IMR-90 (cell line): Measurements from ENCODE around the gene NRN1. TPM values are rescaled to one million over a fixed set of nuclear protein-coding genes. Genes with fewer than 3 reads are reported as not detected.

ENCODE experiments used
- ATAC-seq: fragments of 200-7000 bp; cut with Tn5 transposase; 2 replicates; pipeline ENCODE4 v1.9.1; 2020; ENCODE audit warnings: low read depth, mild to moderate bottlenecking, moderate library complexity
- BruUV-seq: library from RNA; stranded (reverse); fragments of 400-500 nt; replicated peaks from 2 replicates; lab custom pipeline; 2021; lab: Mats Ljungman, UMichigan
- CTCF ChIA-PET: fragments of 300-600 bp; formaldehyde crosslinking; extraction: SDS; loops from one replicate; lab custom pipeline; 2021; ENCODE audit warnings: antibody characterized with exemption; lab: Yijun Ruan, JAX
- POLR2A ChIA-PET: fragments of 300-600 bp; sonication (Branson Sonifier 250); formaldehyde crosslinking; loops from one replicate; lab custom pipeline; 2022; ENCODE audit warnings: antibody characterized with exemption; ENCODE audit not compliant: unreplicated experiment; lab: Charles Lee
- DNase-seq: peaks from one replicate; pipeline ENCODE4 v3.0.0; 2013
- H2AFZ ChIP-seq: replicated peaks from 2 replicates; pipeline ENCODE3; 2013; ENCODE audit warnings: low read length, mild to moderate bottlenecking; ENCODE audit not compliant: poor library complexity
- H2AK5ac ChIP-seq: 2 replicates; pipeline ENCODE4 v1.6.1; 2013; ENCODE audit warnings: low read depth, low read length, inconsistent platforms
- H2AK9ac ChIP-seq: replicated peaks from 2 replicates; pipeline ENCODE3; 2013; ENCODE audit warnings: mild to moderate bottlenecking, low read depth, low read length, moderate library complexity; ENCODE audit not compliant: poor library complexity
- H2BK120ac ChIP-seq: 2 replicates; pipeline ENCODE4 v1.6.1; 2013; ENCODE audit warnings: low read depth, low read length, inconsistent platforms
- H2BK15ac ChIP-seq: 3 replicates; pipeline ENCODE4 v1.6.1; 2013; ENCODE audit warnings: low read depth, low read length, inconsistent platforms
- H2BK20ac ChIP-seq: 2 replicates; pipeline ENCODE4 v1.6.1; 2013; ENCODE audit warnings: low read depth, mild to moderate bottlenecking, inconsistent platforms, low read length, moderate library complexity
- H2BK5ac ChIP-seq: 2 replicates; pipeline ENCODE4 v1.6.1; 2013; ENCODE audit warnings: mild to moderate bottlenecking, low read depth, low read length, inconsistent platforms; ENCODE audit not compliant: poor library complexity, severe bottlenecking
- H3K14ac ChIP-seq: replicated peaks from 2 replicates; pipeline ENCODE4 v1.6.1; 2013; ENCODE audit warnings: low read depth, low read length, inconsistent platforms
- H3K18ac ChIP-seq: 2 replicates; pipeline ENCODE4 v1.6.1; 2013; ENCODE audit warnings: low read depth, low read length, control low read depth
- H3K23ac ChIP-seq: 2 replicates; pipeline ENCODE4 v1.6.1; 2013; ENCODE audit warnings: low read depth, low read length, inconsistent platforms
- H3K27ac ChIP-seq: 2 replicates; pipeline ENCODE4 v1.5.1; 2013; ENCODE audit warnings: mild to moderate bottlenecking, control low read depth, low read length; ENCODE audit not compliant: insufficient read depth
- H3K27me3 ChIP-seq: 2 replicates; pipeline ENCODE4 v1.6.1; 2013; ENCODE audit warnings: low read length; ENCODE audit not compliant: control insufficient read depth, insufficient read depth
- H3K36me3 ChIP-seq: 2 replicates; pipeline ENCODE4 v1.6.1; 2013; ENCODE audit warnings: low read length, mixed read lengths; ENCODE audit not compliant: control insufficient read depth, insufficient read depth
- H3K4ac ChIP-seq: 2 replicates; pipeline ENCODE4 v1.6.1; 2013; ENCODE audit warnings: low read depth, low read length, inconsistent platforms
- H3K4me1 ChIP-seq: 2 replicates; pipeline ENCODE4 v1.6.1; 2013; ENCODE audit warnings: low read length, mixed read lengths; ENCODE audit not compliant: control insufficient read depth, insufficient read depth
- H3K4me2 ChIP-seq: 2 replicates; pipeline ENCODE4 v1.6.1; 2013; ENCODE audit warnings: low read depth, mild to moderate bottlenecking, control low read depth, low read length, moderate library complexity
- H3K4me3 ChIP-seq: 2 replicates; pipeline ENCODE4 v1.5.1; 2013; ENCODE audit warnings: low read depth, mild to moderate bottlenecking, control low read depth, low read length, moderate library complexity; ENCODE audit not compliant: insufficient read depth
- H3K56ac ChIP-seq: 2 replicates; pipeline ENCODE4 v1.6.1; 2013; ENCODE audit warnings: low read length, inconsistent platforms; ENCODE audit not compliant: insufficient read depth; ENCODE audit errors: extremely low read depth
- H3K79me1 ChIP-seq, 2 experiments: 2 replicates each; pipeline ENCODE4 v1.6.1; 2013; ENCODE audit warnings: low read length in 2 of 2, inconsistent platforms in 1 of 2, low read depth in 1 of 2
- H3K9ac ChIP-seq: 2 replicates; pipeline ENCODE4 v1.6.1; 2013; ENCODE audit warnings: low read depth, low read length, control low read depth
- H3K9me1 ChIP-seq: 2 replicates; pipeline ENCODE4 v1.6.1; 2013; ENCODE audit warnings: low read length, inconsistent platforms; ENCODE audit not compliant: insufficient read depth
- H3K9me3 ChIP-seq: 2 replicates; pipeline ENCODE4 v1.6.1; 2013; ENCODE audit warnings: low read length; ENCODE audit not compliant: control insufficient read depth, insufficient read depth
- H4K20me1 ChIP-seq: 2 replicates; pipeline ENCODE4 v1.6.1; 2013; ENCODE audit warnings: low read length, inconsistent platforms; ENCODE audit not compliant: insufficient read depth
- H4K5ac ChIP-seq: 2 replicates; pipeline ENCODE4 v1.6.1; 2013; ENCODE audit warnings: mild to moderate bottlenecking, low read depth, low read length, control low read depth
- H4K8ac ChIP-seq, 2 experiments: 2 replicates each; pipeline ENCODE4 v1.6.1; 2013; ENCODE audit warnings: low read depth in 2 of 2, low read length in 2 of 2, control low read depth in 1 of 2, inconsistent platforms in 1 of 2
- H4K91ac ChIP-seq: 2 replicates; pipeline ENCODE4 v1.6.1; 2013; ENCODE audit warnings: low read depth, low read length, inconsistent platforms; ENCODE audit not compliant: insufficient read depth
- BHLHE40 ChIP-seq: fragments of 150-350 bp; IDR thresholded peaks from 2 replicates; pipeline ENCODE4 v1.6.1; 2016; ENCODE audit warnings: mild to moderate bottlenecking, low read depth, low read length
- CEBPB ChIP-seq: IDR thresholded peaks from 2 replicates; pipeline ENCODE4 v1.6.1; 2012; ENCODE audit warnings: low read depth, low read length, improper control_type of control experiment
- CHD1 ChIP-seq: IDR thresholded peaks from 2 replicates; pipeline ENCODE4 v1.6.1; 2012; ENCODE audit warnings: low read depth, low read length, improper control_type of control experiment
- CTCF ChIP-seq: conservative IDR thresholded peaks from 2 replicates; pipeline ENCODE4 v1.5.1; 2012; ENCODE audit warnings: mild to moderate bottlenecking, low read depth, low read length, improper control_type of control experiment
- ELK1 ChIP-seq: fragments of 150-350 bp; IDR thresholded peaks from 2 replicates; pipeline ENCODE4 v1.6.1; 2016; ENCODE audit warnings: low read depth, mild to moderate bottlenecking, low read length, moderate library complexity, borderline replicate concordance
- FOS ChIP-seq: fragments of 150-350 bp; IDR thresholded peaks from 2 replicates; pipeline ENCODE4 v1.6.1; 2016; ENCODE audit warnings: low read depth, low read length
- MAFK ChIP-seq: IDR thresholded peaks from 2 replicates; pipeline ENCODE4 v1.6.1; 2012; ENCODE audit warnings: low read depth, low read length, improper control_type of control experiment
- MAZ ChIP-seq: IDR thresholded peaks from 2 replicates; pipeline ENCODE4 v1.6.1; 2012; ENCODE audit warnings: low read depth, mild to moderate bottlenecking, low read length, improper control_type of control experiment, moderate library complexity, borderline replicate concordance
- MXI1 ChIP-seq: IDR thresholded peaks from 2 replicates; pipeline ENCODE4 v1.6.1; 2012; ENCODE audit warnings: low read depth, mild to moderate bottlenecking, low read length, moderate library complexity, borderline replicate concordance
- NFE2L2 ChIP-seq: fragments of 150-350 bp; IDR thresholded peaks from 2 replicates; pipeline ENCODE4 v1.6.1; 2016; ENCODE audit warnings: low read depth, mild to moderate bottlenecking, low read length
- POLR2A ChIP-seq: IDR thresholded peaks from 2 replicates; pipeline ENCODE4 v1.6.1; 2012; ENCODE audit warnings: mild to moderate bottlenecking, low read depth, low read length
- RAD21 ChIP-seq: IDR thresholded peaks from 2 replicates; pipeline ENCODE4 v1.6.1; 2012; ENCODE audit warnings: low read length, improper control_type of control experiment
- RCOR1 ChIP-seq: IDR thresholded peaks from 2 replicates; pipeline ENCODE4 v1.6.1; 2012; ENCODE audit warnings: mild to moderate bottlenecking, low read length, improper control_type of control experiment; ENCODE audit not compliant: insufficient replicate concordance
- RFX5 ChIP-seq: IDR thresholded peaks from 2 replicates; pipeline ENCODE4 v1.8.0; 2012; ENCODE audit warnings: low read depth, mild to moderate bottlenecking, low read length, moderate library complexity
- SMC3 ChIP-seq: fragments of 150-350 bp; IDR thresholded peaks from 2 replicates; pipeline ENCODE4 v1.6.1; 2016; ENCODE audit warnings: low read depth, mild to moderate bottlenecking, antibody characterized with exemption, low read length, moderate library complexity
- USF2 ChIP-seq: fragments of 150-350 bp; IDR thresholded peaks from 2 replicates; pipeline ENCODE4 v1.6.1; 2017; ENCODE audit warnings: mild to moderate bottlenecking, antibody characterized with exemption, low read length, low read depth
- WGBS, 2 experiments: methylation state at CpG; one replicate each; pipeline versions ENCODE4 v1.1.5 to v1.1.7; 2013; ENCODE audit warnings: missing lambda C conversion rate in 2 of 2; ENCODE audit not compliant: insufficient read length in 1 of 2; ENCODE audit errors: extremely low coverage in 2 of 2; 5-methylcytosine and 5-hydroxymethylcytosine counted together
- dilution Hi-C: fragments of 300-500 bp; cut with HindIII; formaldehyde crosslinking; loops from one replicate; pipeline ENCODE4 v1.14.3; 2018; ENCODE audit warnings: low sequenced_read_pairs; ENCODE audit not compliant: unreplicated experiment
- in situ Hi-C: fragments of 300-500 bp; cut with MboI; formaldehyde crosslinking; loops from 3 replicates; pipeline ENCODE4 v1.14.3; 2019; ENCODE audit warnings: low sequenced_read_pairs, inconsistent platforms, mixed read lengths
- intact Hi-C: fragments of 100-400 bp; cut with micrococcal nuclease; formaldehyde crosslinking; loops from 2 replicates; pipeline ENCODE4 v1.10.0; 2022
- polyA plus RNA-seq, 3 experiments: library from polyadenylated mRNA; depleted of rRNA; stranded (reverse); fragments of >200 nt; gene quantifications; 2 replicates each; pipeline ENCODE4 v1.2.3, GENCODE V29; 2012; ENCODE audit warnings: low replicate concordance in 1 of 3
- total RNA-seq: library from RNA; depleted of rRNA; stranded (reverse); fragments of >200 nt; gene quantifications from 2 replicates; pipeline ENCODE4 v1.2.3, GENCODE V29; 2012

Gene NRN1
- total and polyA plus RNA-seq, 2 of the 4 experiments (the other 2 are of a cell fraction) = not detected

- Histone ChIP-seq H2AFZ (no peak overlapping the region), H3K23ac (no peak overlapping the region), H3K4me1 (no peaks in the 10 kb centered on the region), H3K14ac (no peak overlapping the region), H4K20me1 (no peaks in the 10 kb centered on the region), H2BK15ac (no peak overlapping the region), H3K27me3 (no peaks in the 10 kb centered on the region), H3K9ac (no peak overlapping the region), H3K27ac (no peak overlapping the region), H2BK20ac (no peak overlapping the region), H3K4ac (no peak overlapping the region), H3K9me3 (peaks cover 16% of the 10 kb centered on the region), H3K79me1 (no peaks in the 10 kb centered on the region), H3K18ac (no peak overlapping the region), H2BK120ac (no peak overlapping the region), H3K56ac (no peak overlapping the region), H2AK5ac (no peak overlapping the region), H4K5ac (no peak overlapping the region), H2BK5ac (no peak overlapping the region), H4K91ac (no peak overlapping the region), H3K9me1 (no peaks in the 10 kb centered on the region), H4K8ac (no peak overlapping the region), H2AK9ac (no peak overlapping the region), H3K4me3 (no peak overlapping the region), H3K36me3 (no peaks in the 10 kb centered on the region), H3K4me2 (no peak overlapping the region)
- BruUV-seq = no TSS peak
- ChIA-PET POLR2A (no interaction called here), CTCF (interaction anchor here (1.0 kb wide), 1 partner anchor 117 kb away, joined by 3 read pairs; no protein-coding TSS in a partner anchor)
- intact Hi-C loops (no loop called here), dilution Hi-C loops (no loop called here), in situ Hi-C loops (no loop called here)
- no CpG with 5 or more reads among the region's 3 CpGs for WGBS, 2 experiments
- DNase-seq = no peak
- TF ChIP-seq POLR2A = no peak
- TF ChIP-seq RCOR1 = no peak
- TF ChIP-seq CEBPB = no peak
- TF ChIP-seq FOS = no peak
- TF ChIP-seq RFX5 = no peak
- no peak for TF ChIP-seq NFE2L2
- TF ChIP-seq CTCF = no peak
- no peak for TF ChIP-seq RAD21
- TF ChIP-seq MXI1 = no peak
- TF ChIP-seq SMC3 = no peak
- no peak for TF ChIP-seq USF2
- TF ChIP-seq MAZ = no peak
- no peak for TF ChIP-seq ELK1
- no peak for TF ChIP-seq CHD1
- no peak for TF ChIP-seq BHLHE40
- TF ChIP-seq MAFK = no peak
- ATAC-seq = no peak
These were observed 33.3 kb upstream of the NRN1 start for GRCh38 chr6:6039946-6040509.
